Measurements from ENCODE around the gene MSLN.

The MSLN gene

GRCh38 chr16:799111-799947, 38.8 kb downstream of the MSLN start:
- no peaks in the 10 kb centered on the region for H3K9me3 ChIP-seq (ENCODE audit: insufficient read depth, low read length)
- no peak overlapping the region for H3K4me2 ChIP-seq (ENCODE audit: low read depth, low read length, poor library complexity, severe bottlenecking)
- no peaks in the 10 kb centered on the region for H3F3A ChIP-seq (ENCODE audit: insufficient read depth)
- no peaks in the 10 kb centered on the region for H3K9me2 ChIP-seq (replicated peaks; ENCODE audit: insufficient read depth, low read length)
- no peak for TF ChIP-seq CTCF (IDR thresholded peaks at IDR 0.05; ENCODE audit: insufficient read depth, low read length, poor library complexity, severe bottlenecking)
- H3K79me2 ChIP-seq (ENCODE audit: insufficient read depth, low read length): no peaks in the 10 kb centered on the region
- no peaks in the 10 kb centered on the region for H4K20me1 ChIP-seq (ENCODE audit: low read depth, low read length)
- no peak overlapping the region for H3K27ac ChIP-seq (ENCODE audit: low read depth, low read length)
- H2AFZ ChIP-seq (ENCODE audit: low read depth, low read length, severe bottlenecking): no peak overlapping the region
- no peak overlapping the region for H3K9ac ChIP-seq (ENCODE audit: low read length)
- no peaks in the 10 kb centered on the region for H3K36me3 ChIP-seq (ENCODE audit: low read length)
- H3K4me3 ChIP-seq (ENCODE audit: insufficient read depth, low read length, poor library complexity, severe bottlenecking): no peak overlapping the region
- H3K27me3 ChIP-seq (ENCODE audit: low read length): no peaks in the 10 kb centered on the region

GRCh38 chr16:799948-800833, 39.7 kb downstream of the MSLN start, which contains the start of gene GNG13:
TSS of gene GNG13 (minus strand) at chr16:800734. CDS start at chr16:799077, 1,657 bp downstream.
- H3K4me3 ChIP-seq (ENCODE audit: insufficient read depth, low read length, poor library complexity, severe bottlenecking): no peak within 1 kb of the TSS
- no peaks in the 10 kb centered on the region for H3K9me2 ChIP-seq (replicated peaks; ENCODE audit: insufficient read depth, low read length)
- H3K27ac ChIP-seq (ENCODE audit: low read depth, low read length): no peak within 1 kb of the TSS
- H2AFZ ChIP-seq (ENCODE audit: low read depth, low read length, severe bottlenecking): no peak within 1 kb of the TSS
- no peaks in the 10 kb centered on the region for H3K27me3 ChIP-seq (ENCODE audit: low read length)
- no peaks in the 10 kb centered on the region for H3F3A ChIP-seq (ENCODE audit: insufficient read depth)
- no peaks in the 10 kb centered on the region for H3K9me3 ChIP-seq (ENCODE audit: insufficient read depth, low read length)
- TF ChIP-seq CTCF (IDR thresholded peaks at IDR 0.05; ENCODE audit: insufficient read depth, low read length, poor library complexity, severe bottlenecking): no peak
- no peak for TF ChIP-seq EZH2phosphoT487 (conservative IDR thresholded peaks at IDR 0.05; ENCODE audit: low read length)
- H3K36me3 ChIP-seq (ENCODE audit: low read length): no peaks in the 10 kb centered on the region
- no peak within 1 kb of the TSS for H3K4me2 ChIP-seq (ENCODE audit: low read depth, low read length, poor library complexity, severe bottlenecking)
- H3K9ac ChIP-seq (ENCODE audit: low read length): no peak within 1 kb of the TSS
- H3K79me2 ChIP-seq (ENCODE audit: insufficient read depth, low read length): no peaks in the 10 kb centered on the region
- H4K20me1 ChIP-seq (ENCODE audit: low read depth, low read length): no peaks in the 10 kb centered on the region

- no peaks in the 10 kb centered on the region for H3K9me3 ChIP-seq (ENCODE audit: insufficient read depth, low read length)
- H3K36me3 ChIP-seq (ENCODE audit: low read length): no peaks in the 10 kb centered on the region
- TF ChIP-seq CTCF (IDR thresholded peaks at IDR 0.05; ENCODE audit: insufficient read depth, low read length, poor library complexity, severe bottlenecking) (no peak), EZH2phosphoT487 (conservative IDR thresholded peaks at IDR 0.05; ENCODE audit: low read length) (no peak)
- H3K27ac ChIP-seq (ENCODE audit: low read depth, low read length): no peak overlapping the region
- no peaks in the 10 kb centered on the region for H3K9me2 ChIP-seq (replicated peaks; ENCODE audit: insufficient read depth, low read length)
- H3K4me2 ChIP-seq (ENCODE audit: low read depth, low read length, poor library complexity, severe bottlenecking): no peak overlapping the region
- no peaks in the 10 kb centered on the region for H3K27me3 ChIP-seq (ENCODE audit: low read length)
- no peaks in the 10 kb centered on the region for H3K79me2 ChIP-seq (ENCODE audit: insufficient read depth, low read length)
- no peaks in the 10 kb centered on the region for H4K20me1 ChIP-seq (ENCODE audit: low read depth, low read length)
- H3K4me3 ChIP-seq (ENCODE audit: insufficient read depth, low read length, poor library complexity, severe bottlenecking): no peak overlapping the region
- no peak overlapping the region for H2AFZ ChIP-seq (ENCODE audit: low read depth, low read length, severe bottlenecking)
- no peak overlapping the region for H3K9ac ChIP-seq (ENCODE audit: low read length)
- no peaks in the 10 kb centered on the region for H3F3A ChIP-seq (ENCODE audit: insufficient read depth)
Observed at GRCh38 chr16:800834-801511, 40.4 kb downstream of the MSLN start.

Data from SU-DHL-6 (cell line).